Prostate gland (tissue), 2 donors: ENCODE measurements around the gene CHPT1. TPM values are rescaled to one million over a fixed set of nuclear protein-coding genes. Genes with fewer than 3 reads are reported as not detected.

Experiments used
- DNase-seq: peaks from one replicate; pipeline ENCODE4 v3.0.0-alpha.2; 2019; ENCODE audit warnings: low spot score
- H3K27ac ChIP-seq, 2 donors: fragments of 200-600 bp; sonication (generic); 2 replicates each; pipeline ENCODE4 v1.5.1; 2017 to 2019
- H3K27me3 ChIP-seq: fragments of 200-600 bp; sonication (generic); replicated peaks from 2 replicates; pipeline ENCODE4 v1.5.1; 2019; ENCODE audit not compliant: insufficient read depth
- H3K36me3 ChIP-seq, 2 donors: fragments of 200-600 bp; sonication (generic); 1 replicate in 1 of 2; 2 replicates in 1 of 2; pipeline versions ENCODE4 v1.5.1 to v1.8.1; 2017 to 2019
- H3K4me1 ChIP-seq: fragments of 200-600 bp; sonication (generic); replicated peaks from 2 replicates; pipeline ENCODE4 v1.5.1; 2019
- H3K4me3 ChIP-seq, 2 donors: fragments of 200-600 bp; sonication (generic); 2 replicates each; pipeline ENCODE4 v1.5.1; 2017 to 2019
- H3K9me3 ChIP-seq: fragments of 200-600 bp; sonication (generic); 2 replicates; pipeline ENCODE4 v1.5.1; 2017
- POLR2A ChIP-seq: fragments of 450-650 bp; IDR thresholded peaks from one replicate; pipeline ENCODE4 v1.6.1; 2016; ENCODE audit warnings: antibody characterized with exemption, mild to moderate bottlenecking
- POLR2AphosphoS5 ChIP-seq: sonication (generic); formaldehyde crosslinking; IDR thresholded peaks from one replicate; pipeline ENCODE4 v1.6.1; 2017; ENCODE audit warnings: antibody characterized with exemption
- WGBS: methylation state at CpG from one replicate; pipeline ENCODE4 v1.1.5; 2018; 5-methylcytosine and 5-hydroxymethylcytosine counted together
- intact Hi-C: fragments of 100-400 bp; cut with DNase I; formaldehyde crosslinking; loops from one replicate; pipeline ENCODE4 v1.14.2; 2022
- total RNA-seq, 2 donors: library from RNA; depleted of rRNA; stranded (reverse); fragments of >200 nt; gene quantifications; one replicate each; pipeline ENCODE4 v1.1.0, GENCODE V29; 2016
- TF ChIP-seq, protein P1 (sequence below), 4 experiments: fragments of 200-600 bp in 2 of 4; fragments of 450-650 bp in 2 of 4; sonication (generic) in 2 of 4; IDR thresholded peaks; 1 replicate in 3 of 4; 2 replicates in 1 of 4; pipeline ENCODE4 v1.5.1; 2016 to 2019; ENCODE audit warnings: antibody characterized with exemption in 4 of 4, mild to moderate bottlenecking in 2 of 4, moderate library complexity in 2 of 4

The CHPT1 gene
- total RNA-seq, 2 donors from 2014 or later = 106 to 129 TPM

DNA sequence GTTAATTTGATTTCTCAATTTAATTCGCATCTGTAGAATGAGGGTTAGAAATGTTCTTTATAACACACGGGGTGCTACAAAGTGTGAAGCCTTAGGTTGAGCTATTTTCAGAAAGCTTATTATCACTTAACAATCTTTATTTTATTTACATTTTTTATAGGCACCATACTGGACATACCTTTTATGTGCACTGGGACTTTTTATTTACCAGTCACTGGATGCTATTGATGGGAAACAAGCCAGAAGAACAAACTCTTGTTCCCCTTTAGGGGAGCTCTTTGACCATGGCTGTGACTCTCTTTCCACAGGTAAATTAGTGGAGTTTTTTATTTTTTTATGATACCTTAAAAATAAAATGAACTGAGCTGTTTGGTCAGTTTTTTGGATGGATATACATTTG, 16.5 kb downstream of the CHPT1 start:
- Histone ChIP-seq H3K27ac (peak overlapping the region in 1 of 2 donors; percentile 23), H3K9me3 (no peaks in the 10 kb centered on the region), H3K27me3 (no peaks in the 10 kb centered on the region), H3K36me3 (no peaks in the 10 kb centered on the region), H3K4me3 (no peak overlapping the region), H3K4me1 (no peaks in the 10 kb centered on the region)
- no peak for DNase-seq
- 59% methylated on average over 2 of the region's 2 CpGs for WGBS
- intact Hi-C loops = no loop called here
- TF ChIP-seq POLR2AphosphoS5 (no peak), POLR2A (no peak)
- TF ChIP-seq, protein P1, sequence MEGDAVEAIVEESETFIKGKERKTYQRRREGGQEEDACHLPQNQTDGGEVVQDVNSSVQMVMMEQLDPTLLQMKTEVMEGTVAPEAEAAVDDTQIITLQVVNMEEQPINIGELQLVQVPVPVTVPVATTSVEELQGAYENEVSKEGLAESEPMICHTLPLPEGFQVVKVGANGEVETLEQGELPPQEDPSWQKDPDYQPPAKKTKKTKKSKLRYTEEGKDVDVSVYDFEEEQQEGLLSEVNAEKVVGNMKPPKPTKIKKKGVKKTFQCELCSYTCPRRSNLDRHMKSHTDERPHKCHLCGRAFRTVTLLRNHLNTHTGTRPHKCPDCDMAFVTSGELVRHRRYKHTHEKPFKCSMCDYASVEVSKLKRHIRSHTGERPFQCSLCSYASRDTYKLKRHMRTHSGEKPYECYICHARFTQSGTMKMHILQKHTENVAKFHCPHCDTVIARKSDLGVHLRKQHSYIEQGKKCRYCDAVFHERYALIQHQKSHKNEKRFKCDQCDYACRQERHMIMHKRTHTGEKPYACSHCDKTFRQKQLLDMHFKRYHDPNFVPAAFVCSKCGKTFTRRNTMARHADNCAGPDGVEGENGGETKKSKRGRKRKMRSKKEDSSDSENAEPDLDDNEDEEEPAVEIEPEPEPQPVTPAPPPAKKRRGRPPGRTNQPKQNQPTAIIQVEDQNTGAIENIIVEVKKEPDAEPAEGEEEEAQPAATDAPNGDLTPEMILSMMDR (IDR thresholded peaks at IDR 0.05) = no peak

DNA sequence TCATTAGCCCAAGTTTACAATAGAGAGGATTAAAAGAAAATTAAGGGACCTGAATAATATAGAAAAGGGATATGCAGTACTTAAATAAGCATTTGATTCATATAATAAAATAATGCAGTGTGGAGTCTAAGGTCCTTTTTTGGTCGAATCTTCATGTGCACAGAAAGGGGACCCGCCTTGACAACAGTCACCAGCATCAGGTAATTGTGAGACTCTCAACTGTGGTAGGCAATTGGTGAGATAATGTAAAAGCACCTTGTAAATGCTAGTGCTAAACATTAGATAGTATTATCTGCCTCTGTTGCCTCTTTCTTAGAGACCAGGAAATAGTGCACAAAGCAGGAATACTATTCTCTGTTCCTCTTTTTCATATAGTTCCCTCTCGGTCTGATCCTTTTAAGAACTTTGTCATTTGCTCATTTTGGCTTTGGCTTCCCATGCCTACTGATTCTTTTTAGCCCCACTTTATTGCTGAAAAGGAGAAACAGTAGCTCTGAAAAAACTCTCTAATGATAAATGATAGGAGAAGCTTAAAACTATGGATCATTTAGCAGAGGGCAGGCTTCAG, 17.5 kb downstream of the CHPT1 start:
- DNase-seq = no peak
- intact Hi-C loops = no loop called here
- TF ChIP-seq POLR2AphosphoS5 (no peak), POLR2A (no peak)
- TF ChIP-seq, protein P1 (IDR thresholded peaks at IDR 0.05) = no peak
- Histone ChIP-seq H3K9me3 (no peaks in the 10 kb centered on the region), H3K4me1 (no peaks in the 10 kb centered on the region), H3K27ac (no peak overlapping the region), H3K36me3 (no peaks in the 10 kb centered on the region), H3K4me3 (no peak overlapping the region), H3K27me3 (no peaks in the 10 kb centered on the region)
- WGBS = 67% methylated on average over 3 of the region's 3 CpGs

- Histone ChIP-seq H3K4me3 (no peak overlapping the region), H3K27ac (no peak overlapping the region), H3K27me3 (no peaks in the 10 kb centered on the region), H3K4me1 (no peaks in the 10 kb centered on the region), H3K9me3 (no peaks in the 10 kb centered on the region), H3K36me3 (no peaks in the 10 kb centered on the region)
- TF ChIP-seq, protein P1 (IDR thresholded peaks at IDR 0.05) = no peak
- TF ChIP-seq POLR2AphosphoS5 (no peak), POLR2A (no peak)
- DNase-seq = no peak
- intact Hi-C loops = no loop called here
Measured at GRCh38 chr12:101719566-101719965, 22.1 kb downstream of the CHPT1 start.

GRCh38 chr12:101720118-101720517, 22.7 kb downstream of the CHPT1 start:
- Histone ChIP-seq H3K9me3 (no peaks in the 10 kb centered on the region), H3K4me3 (no peak overlapping the region), H3K36me3 (no peaks in the 10 kb centered on the region), H3K27ac (no peak overlapping the region), H3K4me1 (no peaks in the 10 kb centered on the region), H3K27me3 (no peaks in the 10 kb centered on the region)
- DNase-seq = no peak
- TF ChIP-seq POLR2A = no peak
- TF ChIP-seq, protein P1 (IDR thresholded peaks at IDR 0.05) = no peak
- no peak for TF ChIP-seq POLR2AphosphoS5
- intact Hi-C loops = no loop called here

DNA sequence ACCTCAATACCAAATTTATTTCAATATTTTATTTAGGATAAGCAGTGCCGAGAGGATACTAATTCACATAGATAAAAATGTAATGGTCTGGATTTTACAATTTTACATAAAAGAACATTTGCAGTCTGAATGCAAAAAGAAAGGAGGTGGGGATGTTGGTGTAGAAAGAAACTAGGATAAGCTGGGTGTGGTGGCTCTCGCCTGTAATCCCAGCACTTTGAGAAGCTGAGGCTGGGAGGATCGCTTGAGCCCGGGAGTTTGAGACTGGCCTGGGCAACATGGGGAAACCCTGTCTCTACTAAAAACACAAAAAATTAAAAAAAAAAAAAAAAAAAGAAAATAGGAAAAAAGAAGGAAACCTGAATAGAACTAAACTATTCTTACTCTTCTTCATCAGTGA, 25.0 kb downstream of the CHPT1 start:
- peaks cover 0 to 2% of the 10 kb centered on the region in 2 donors for H3K36me3 ChIP-seq
- intact Hi-C loops = no loop called here
- TF ChIP-seq, protein P1 (IDR thresholded peaks at IDR 0.05) = no peak
- TF ChIP-seq POLR2A = no peak
- TF ChIP-seq POLR2AphosphoS5 = no peak
- H3K4me3 ChIP-seq = no peak overlapping the region
- H3K27ac ChIP-seq = no peak overlapping the region
- no peak for DNase-seq
- 99% methylated on average over 4 of the region's 4 CpGs for WGBS
- no peaks in the 10 kb centered on the region for H3K9me3 ChIP-seq
- no peaks in the 10 kb centered on the region for H3K27me3 ChIP-seq
- H3K4me1 ChIP-seq = no peaks in the 10 kb centered on the region
